ENCODE results near the gene LRIT1.

DNA sequence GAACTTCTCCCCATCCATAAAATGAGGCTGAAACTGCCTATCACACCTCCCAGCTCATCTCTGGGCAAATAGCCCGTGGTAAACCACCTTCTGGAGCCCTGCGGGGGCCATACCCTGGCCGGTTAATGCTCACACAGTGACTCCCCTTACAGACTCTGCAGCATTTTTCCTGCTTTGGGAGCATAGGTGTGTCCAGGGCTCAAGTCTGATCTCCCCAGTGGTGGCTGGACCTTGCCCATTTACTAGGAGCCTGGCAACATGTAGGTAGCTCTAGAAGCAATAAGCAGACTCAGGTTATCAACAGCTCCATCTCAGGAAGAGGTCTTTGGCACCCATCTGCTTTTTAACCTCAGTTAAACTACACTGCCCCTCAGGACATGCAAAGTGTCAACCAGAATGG is 52.5 kb downstream of the LRIT1 start:
- TF ChIP-seq, protein P1, sequence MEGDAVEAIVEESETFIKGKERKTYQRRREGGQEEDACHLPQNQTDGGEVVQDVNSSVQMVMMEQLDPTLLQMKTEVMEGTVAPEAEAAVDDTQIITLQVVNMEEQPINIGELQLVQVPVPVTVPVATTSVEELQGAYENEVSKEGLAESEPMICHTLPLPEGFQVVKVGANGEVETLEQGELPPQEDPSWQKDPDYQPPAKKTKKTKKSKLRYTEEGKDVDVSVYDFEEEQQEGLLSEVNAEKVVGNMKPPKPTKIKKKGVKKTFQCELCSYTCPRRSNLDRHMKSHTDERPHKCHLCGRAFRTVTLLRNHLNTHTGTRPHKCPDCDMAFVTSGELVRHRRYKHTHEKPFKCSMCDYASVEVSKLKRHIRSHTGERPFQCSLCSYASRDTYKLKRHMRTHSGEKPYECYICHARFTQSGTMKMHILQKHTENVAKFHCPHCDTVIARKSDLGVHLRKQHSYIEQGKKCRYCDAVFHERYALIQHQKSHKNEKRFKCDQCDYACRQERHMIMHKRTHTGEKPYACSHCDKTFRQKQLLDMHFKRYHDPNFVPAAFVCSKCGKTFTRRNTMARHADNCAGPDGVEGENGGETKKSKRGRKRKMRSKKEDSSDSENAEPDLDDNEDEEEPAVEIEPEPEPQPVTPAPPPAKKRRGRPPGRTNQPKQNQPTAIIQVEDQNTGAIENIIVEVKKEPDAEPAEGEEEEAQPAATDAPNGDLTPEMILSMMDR (IDR thresholded peaks at IDR 0.05): no peak
- TF ChIP-seq POLR2A (IDR thresholded peaks at IDR 0.05): no peak
